Chondrocyte (in vitro differentiated cells): ENCODE measurements around the gene INF2. TPM values are rescaled to one million over a fixed set of nuclear protein-coding genes. Genes with fewer than 3 reads are reported as not detected.

Experiments
- DNase-seq: peaks from one replicate; pipeline ENCODE4 v3.0.0; 2021; ENCODE audit warnings: mixed read lengths, low spot score
- H3K27ac Mint-ChIP-seq: one replicate; pipeline ENCODE4 v1.8.0; 2021; ENCODE audit warnings: mild to moderate bottlenecking, moderate library complexity, mixed read lengths; ENCODE audit not compliant: unreplicated experiment
- H3K27me3 Mint-ChIP-seq: 2 replicates; pipeline ENCODE4 v1.8.0; 2021; ENCODE audit warnings: low read depth, mixed read lengths
- H3K36me3 Mint-ChIP-seq: 2 replicates; pipeline ENCODE4 v1.8.0; 2021; ENCODE audit warnings: low read depth, mixed read lengths
- H3K4me1 Mint-ChIP-seq: 2 replicates; pipeline ENCODE4 v1.8.0; 2021; ENCODE audit warnings: low read depth, mild to moderate bottlenecking, mixed read lengths
- H3K4me3 Mint-ChIP-seq: one replicate; pipeline ENCODE4 v1.8.0; 2021; ENCODE audit warnings: mild to moderate bottlenecking, moderate library complexity, mixed read lengths; ENCODE audit not compliant: unreplicated experiment
- H3K9me3 Mint-ChIP-seq: 2 replicates; pipeline ENCODE4 v1.8.0; 2021; ENCODE audit warnings: low read depth, mixed read lengths
- total RNA-seq: library from RNA; stranded (reverse); gene quantifications from 3 replicates; pipeline ENCODE4 v1.2.1, GENCODE V29; 2021
- TF ChIP-seq, protein P1 (sequence below): fragments of 200-600 bp; sonication (generic); IDR thresholded peaks from 2 replicates; pipeline ENCODE4 v1.5.0; 2021; ENCODE audit warnings: antibody characterized with exemption, mild to moderate bottlenecking, moderate library complexity

INF2 gene
- total RNA-seq, 1 donor from 2014 or later: 117 TPM

DNA sequence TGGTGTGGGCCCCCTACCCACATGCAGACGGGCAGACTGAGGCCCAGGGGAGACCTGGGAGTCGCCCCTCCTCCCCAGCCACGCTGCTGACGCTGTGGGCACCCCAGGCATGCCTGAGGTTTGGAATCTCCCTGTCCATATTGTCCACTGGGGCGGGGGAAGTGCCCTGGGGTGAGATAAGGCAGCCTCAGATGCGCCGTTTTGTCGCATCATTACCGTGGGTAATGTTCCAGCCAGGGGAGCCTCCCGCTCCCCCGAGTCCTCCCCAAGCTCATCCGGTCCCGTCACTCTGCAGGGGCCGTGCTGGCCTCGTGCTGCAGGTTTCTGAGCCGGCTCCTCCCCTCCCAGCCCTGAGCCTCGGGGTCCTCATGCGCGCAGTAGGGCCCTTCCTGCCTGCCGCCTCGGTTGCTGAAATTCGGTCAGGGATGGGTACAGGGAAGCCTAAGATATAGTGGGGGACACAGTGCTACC lies 11.4 kb downstream of the INF2 start:
- TF ChIP-seq, protein P1, sequence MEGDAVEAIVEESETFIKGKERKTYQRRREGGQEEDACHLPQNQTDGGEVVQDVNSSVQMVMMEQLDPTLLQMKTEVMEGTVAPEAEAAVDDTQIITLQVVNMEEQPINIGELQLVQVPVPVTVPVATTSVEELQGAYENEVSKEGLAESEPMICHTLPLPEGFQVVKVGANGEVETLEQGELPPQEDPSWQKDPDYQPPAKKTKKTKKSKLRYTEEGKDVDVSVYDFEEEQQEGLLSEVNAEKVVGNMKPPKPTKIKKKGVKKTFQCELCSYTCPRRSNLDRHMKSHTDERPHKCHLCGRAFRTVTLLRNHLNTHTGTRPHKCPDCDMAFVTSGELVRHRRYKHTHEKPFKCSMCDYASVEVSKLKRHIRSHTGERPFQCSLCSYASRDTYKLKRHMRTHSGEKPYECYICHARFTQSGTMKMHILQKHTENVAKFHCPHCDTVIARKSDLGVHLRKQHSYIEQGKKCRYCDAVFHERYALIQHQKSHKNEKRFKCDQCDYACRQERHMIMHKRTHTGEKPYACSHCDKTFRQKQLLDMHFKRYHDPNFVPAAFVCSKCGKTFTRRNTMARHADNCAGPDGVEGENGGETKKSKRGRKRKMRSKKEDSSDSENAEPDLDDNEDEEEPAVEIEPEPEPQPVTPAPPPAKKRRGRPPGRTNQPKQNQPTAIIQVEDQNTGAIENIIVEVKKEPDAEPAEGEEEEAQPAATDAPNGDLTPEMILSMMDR: no peak
- DNase-seq: no peak
- Mint-ChIP-seq H3K9me3 (no peaks in the 10 kb centered on the region), H3K36me3 (peaks cover 13% of the 10 kb centered on the region), H3K27me3 (no peaks in the 10 kb centered on the region), H3K4me3 (no peak overlapping the region), H3K4me1 (peaks cover 28% of the 10 kb centered on the region), H3K27ac (no peak overlapping the region)

- no peak overlapping the region for H3K4me3 Mint-ChIP-seq
- H3K4me1 Mint-ChIP-seq: peaks cover 22% of the 10 kb centered on the region
- TF ChIP-seq, protein P1: no peak
- H3K27ac Mint-ChIP-seq: no peak overlapping the region
- peaks cover 9% of the 10 kb centered on the region for H3K36me3 Mint-ChIP-seq
- H3K27me3 Mint-ChIP-seq: no peaks in the 10 kb centered on the region
- DNase-seq: no peak
- H3K9me3 Mint-ChIP-seq: no peaks in the 10 kb centered on the region
Measured at GRCh38 chr14:104701383-104702076, 12.1 kb downstream of the INF2 start.

DNA sequence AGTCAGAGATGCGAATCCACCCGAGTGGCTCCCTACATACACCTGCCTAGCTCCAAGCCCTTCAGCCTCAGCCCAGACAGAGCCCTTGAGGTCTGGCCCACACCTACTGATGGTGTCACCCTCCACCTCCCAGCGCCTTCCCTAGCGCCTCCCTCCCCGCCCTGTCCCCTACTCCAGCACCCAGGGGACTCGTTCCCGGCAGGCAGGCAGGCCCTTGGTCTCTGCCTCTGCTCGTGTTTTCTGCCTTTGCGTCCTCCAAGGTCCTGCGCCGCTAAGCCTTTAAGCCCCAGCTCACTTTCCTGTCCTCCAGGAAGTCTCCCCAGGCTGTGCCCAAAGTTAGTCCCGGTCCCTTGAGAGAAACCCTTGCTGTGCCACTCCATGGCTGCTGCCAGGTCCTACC lies 12.7 kb downstream of the INF2 start:
- DNase-seq: no peak
- H3K4me1 Mint-ChIP-seq: peaks cover 20% of the 10 kb centered on the region
- no peak overlapping the region for H3K4me3 Mint-ChIP-seq
- no peaks in the 10 kb centered on the region for H3K9me3 Mint-ChIP-seq
- TF ChIP-seq, protein P1: no peak
- peaks cover 9% of the 10 kb centered on the region for H3K36me3 Mint-ChIP-seq
- H3K27ac Mint-ChIP-seq: no peak overlapping the region
- no peaks in the 10 kb centered on the region for H3K27me3 Mint-ChIP-seq

DNA sequence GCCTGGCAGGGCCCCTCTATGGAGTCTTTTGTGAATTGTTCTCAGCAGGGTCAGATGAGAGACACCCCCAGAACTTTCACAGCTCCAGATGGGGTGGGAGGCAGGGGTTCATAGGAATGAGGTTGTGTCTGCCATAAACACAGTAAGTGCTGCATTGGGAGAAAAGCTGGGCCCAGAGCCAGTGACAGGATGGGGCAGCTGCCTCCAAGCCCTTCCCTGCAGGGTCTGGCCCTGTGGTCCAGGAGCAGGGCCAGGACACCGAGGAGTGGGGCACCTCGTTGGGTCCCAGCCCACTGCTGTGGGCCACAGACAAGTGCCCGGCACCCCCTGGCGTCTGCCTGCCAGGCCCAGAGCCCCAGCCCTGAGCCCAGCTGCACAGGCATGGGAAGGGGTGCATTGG lies 13.3 kb downstream of the INF2 start:
- no peaks in the 10 kb centered on the region for H3K9me3 Mint-ChIP-seq
- H3K27me3 Mint-ChIP-seq: no peaks in the 10 kb centered on the region
- TF ChIP-seq, protein P1: no peak
- DNase-seq: no peak
- peaks cover 18% of the 10 kb centered on the region for H3K4me1 Mint-ChIP-seq
- H3K4me3 Mint-ChIP-seq: no peak overlapping the region
- H3K27ac Mint-ChIP-seq: no peak overlapping the region
- H3K36me3 Mint-ChIP-seq: peaks cover 9% of the 10 kb centered on the region

DNA sequence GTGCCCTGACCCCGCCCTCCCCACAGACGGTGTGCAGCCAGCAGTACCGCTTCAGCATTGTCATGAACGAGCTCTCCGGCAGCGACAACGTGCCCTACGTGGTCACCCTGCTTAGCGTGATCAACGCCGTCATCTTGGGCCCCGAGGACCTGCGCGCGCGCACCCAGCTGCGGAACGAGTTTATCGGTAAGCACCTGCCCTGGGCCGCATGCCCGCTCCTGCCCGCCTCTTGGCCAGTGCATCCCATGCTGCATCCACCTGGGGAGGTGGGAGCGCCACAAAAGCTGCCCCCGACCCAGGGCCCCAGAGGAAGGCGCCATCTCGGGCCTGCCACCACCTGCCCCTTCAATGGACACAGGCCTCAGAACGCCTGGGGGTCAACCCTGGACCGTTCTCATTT lies 13.9 kb downstream of the INF2 start:
- Mint-ChIP-seq H3K9me3 (no peaks in the 10 kb centered on the region), H3K4me1 (peaks cover 12% of the 10 kb centered on the region), H3K27me3 (no peaks in the 10 kb centered on the region), H3K27ac (no peak overlapping the region), H3K4me3 (no peak overlapping the region), H3K36me3 (peaks cover 9% of the 10 kb centered on the region)
- DNase-seq: no peak
- TF ChIP-seq, protein P1: no peak
